ENCODE data around the gene DCC.
"Not testable (repeated sequence)": the region's sequence is repeated elsewhere in the genome, so short reads cannot be mapped to it uniquely, and the experiment has no call there.

The DCC gene

GRCh38 chr18:53443831-53444230 lies 1103.8 kb downstream of the DCC start:
- DNase-seq = no peak

GRCh38 chr18:53451902-53452301 lies 1111.9 kb downstream of the DCC start:
- no peak for DNase-seq

- DNase-seq = no peak
Measured at GRCh38 chr18:53457068-53457467, 1117.1 kb downstream of the DCC start.

GRCh38 chr18:53458268-53458667 lies 1118.3 kb downstream of the DCC start:
- no peak for DNase-seq

- DNase-seq = no peak
Measured at GRCh38 chr18:53458944-53459580, 1119.1 kb downstream of the DCC start.

GRCh38 chr18:53467756-53468155 lies 1127.8 kb downstream of the DCC start:
- no peak for DNase-seq

- not testable (repeated sequence) for DNase-seq
Measured at GRCh38 chr18:53468173-53468572, 1128.2 kb downstream of the DCC start.

- DNase-seq = no peak
Measured at GRCh38 chr18:53472546-53472945, 1132.5 kb downstream of the DCC start.

- no peak for DNase-seq
Measured at GRCh38 chr18:53478155-53478554, 1138.2 kb downstream of the DCC start.

GRCh38 chr18:53486296-53486695 lies 1146.3 kb downstream of the DCC start:
- no peak for DNase-seq

GRCh38 chr18:53489266-53489665 lies 1149.3 kb downstream of the DCC start:
- DNase-seq = no peak

GRCh38 chr18:53490019-53490418 lies 1150.0 kb downstream of the DCC start:
- DNase-seq = no peak

- no peak for DNase-seq
Measured at GRCh38 chr18:53496028-53496427, 1156.0 kb downstream of the DCC start.

- DNase-seq = no peak
Measured at GRCh38 chr18:53503914-53504441, 1164.0 kb downstream of the DCC start.

- no peak for DNase-seq
Measured at GRCh38 chr18:53508529-53508928, 1168.5 kb downstream of the DCC start.

- no peak for DNase-seq
Measured at GRCh38 chr18:53509886-53510285, 1169.9 kb downstream of the DCC start.

- not testable (repeated sequence) for DNase-seq
Measured at GRCh38 chr18:53511725-53512124, 1171.7 kb downstream of the DCC start.

- no peak for DNase-seq
Measured at GRCh38 chr18:53521068-53521467, 1181.1 kb downstream of the DCC start.

- no peak for DNase-seq
Measured at GRCh38 chr18:53526101-53526870, 1186.3 kb downstream of the DCC start.

GRCh38 chr18:53527365-53527764 lies 1187.4 kb downstream of the DCC start:
- no peak for DNase-seq

- no peak for DNase-seq
Measured at GRCh38 chr18:53531187-53531586, 1191.2 kb downstream of the DCC start.

GRCh38 chr18:53531896-53532295 lies 1191.9 kb downstream of the DCC start:
- no peak for DNase-seq

GRCh38 chr18:53534203-53534602 lies 1194.2 kb downstream of the DCC start:
- DNase-seq = no peak

GRCh38 chr18:53534695-53535094 lies 1194.7 kb downstream of the DCC start:
- DNase-seq = no peak
